ENCODE measurements around the gene ZNF710. TPM values are rescaled to one million over a fixed set of nuclear protein-coding genes. Genes with fewer than 3 reads are reported as not detected.

Gene ZNF710
- total and polyA plus RNA-seq, 2 of the 13 experiments (the other 11 are each of a cell fraction or from before 2014, with no cell fraction given), result 4.7 to 20.6 TPM

DNA sequence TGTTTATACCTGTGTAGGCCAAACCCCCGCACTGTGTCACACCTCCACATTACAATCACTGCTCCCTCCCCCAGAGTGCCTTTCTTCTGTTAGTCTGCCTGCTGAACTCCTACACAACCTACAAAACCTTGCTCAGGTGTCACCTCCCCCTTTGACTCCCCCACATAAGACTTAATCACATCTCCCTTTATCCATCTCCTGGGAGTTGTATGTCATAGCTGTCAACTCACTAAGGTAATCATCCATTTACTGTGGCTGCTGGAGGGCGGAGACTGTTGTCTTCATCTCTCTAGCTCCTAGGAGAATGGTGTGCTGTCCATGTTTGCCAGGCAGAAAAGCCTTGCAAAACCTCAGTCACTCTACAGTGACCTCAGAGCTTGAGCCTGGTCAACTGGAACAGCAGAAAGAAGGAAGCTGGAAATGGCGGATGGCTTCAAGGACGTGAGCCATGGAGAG, 43.8 kb downstream of the ZNF710 start:
- Histone ChIP-seq H4K20me1 (ENCODE audit: insufficient read depth, low read length) (0 out of 2 replicates have a peak, but pooled peaks cover 3% of the 10 kb centered on the region), H3K4me1 (ENCODE audit: insufficient read depth, low read length) (peaks cover 5% of the 10 kb centered on the region; the same call in 1 of the 2 replicates), H3K9ac (ENCODE audit: insufficient read depth, low read depth, low read length) (no peak overlapping the region), H3K27me3 (ENCODE audit: control insufficient read depth in 1 of 2, insufficient read depth in 2 of 2, low read length in 2 of 2) (no peaks in the 10 kb centered on the region), H2AFZ (ENCODE audit: low read length) (no peak overlapping the region), H3K79me2 (ENCODE audit: insufficient read depth, low read length) (peaks cover 4% of the 10 kb centered on the region), H3K4me3 (replicated peaks in 1 of 3; ENCODE audit: insufficient read depth in 1 of 3, low read depth in 2 of 3, low read length in 3 of 3) (no peak overlapping the region), H3K27ac (ENCODE audit: extremely low read length, insufficient read depth, low read length) (no peak overlapping the region), H3K4me2 (ENCODE audit: low read depth, low read length) (no peak overlapping the region), H3K9me3 (ENCODE audit: low read length) (no peaks in the 10 kb centered on the region), H3K36me3 (replicated peaks in 1 of 2; ENCODE audit: control insufficient read depth in 1 of 2, insufficient read depth in 2 of 2, low read length in 2 of 2) (peaks cover 2 to 3% of the 10 kb centered on the region in 2 experiments; a peak in 1 of 5 replicates)
- intact Hi-C loops (cut with micrococcal nuclease; ENCODE audit: unreplicated experiment) (no loop called here), in situ Hi-C loops (cut with HindIII; ENCODE audit: extremely low pct_ligation_motif_present, low pct_unique_long_range_greater_than_20kb) (no loop called here)
- ChIA-PET CTCF (ENCODE audit: low intra/inter-chr PET ratio, low total read pairs) (no interaction called here), POLR2A (interaction anchor here (1.6 kb wide), 1 partner anchor 40 kb away, joined by 4 read pairs; no protein-coding TSS in a partner anchor)
- DNase-seq (ENCODE audit: low spot score) (no peak), ATAC-seq (no peak), FAIRE-seq (no peak)
- TF ChIP-seq ZNF841 (CRISPR knock-in tag; IDR thresholded peaks at IDR 0.05; ENCODE audit: borderline replicate concordance) (no peak), HOXA9 (CRISPR knock-in tag; IDR thresholded peaks at IDR 0.05; ENCODE audit: borderline replicate concordance) (no peak), SATB2 (CRISPR knock-in tag; IDR thresholded peaks at IDR 0.05) (no peak), AHR (CRISPR knock-in tag; IDR thresholded peaks at IDR 0.05) (no peak), RFXANK (CRISPR knock-in tag; IDR thresholded peaks at IDR 0.05) (no peak), PHF21A (CRISPR knock-in tag; IDR thresholded peaks at IDR 0.05) (no peak), XBP1 (CRISPR knock-in tag; IDR thresholded peaks at IDR 0.05) (no peak), NR2F1 (CRISPR knock-in tag; IDR thresholded peaks at IDR 0.05) (no peak), HDAC6 (IDR thresholded peaks at IDR 0.05; ENCODE audit: low read depth, low read length) (no peak)
- TF ChIP-seq, protein P1, sequence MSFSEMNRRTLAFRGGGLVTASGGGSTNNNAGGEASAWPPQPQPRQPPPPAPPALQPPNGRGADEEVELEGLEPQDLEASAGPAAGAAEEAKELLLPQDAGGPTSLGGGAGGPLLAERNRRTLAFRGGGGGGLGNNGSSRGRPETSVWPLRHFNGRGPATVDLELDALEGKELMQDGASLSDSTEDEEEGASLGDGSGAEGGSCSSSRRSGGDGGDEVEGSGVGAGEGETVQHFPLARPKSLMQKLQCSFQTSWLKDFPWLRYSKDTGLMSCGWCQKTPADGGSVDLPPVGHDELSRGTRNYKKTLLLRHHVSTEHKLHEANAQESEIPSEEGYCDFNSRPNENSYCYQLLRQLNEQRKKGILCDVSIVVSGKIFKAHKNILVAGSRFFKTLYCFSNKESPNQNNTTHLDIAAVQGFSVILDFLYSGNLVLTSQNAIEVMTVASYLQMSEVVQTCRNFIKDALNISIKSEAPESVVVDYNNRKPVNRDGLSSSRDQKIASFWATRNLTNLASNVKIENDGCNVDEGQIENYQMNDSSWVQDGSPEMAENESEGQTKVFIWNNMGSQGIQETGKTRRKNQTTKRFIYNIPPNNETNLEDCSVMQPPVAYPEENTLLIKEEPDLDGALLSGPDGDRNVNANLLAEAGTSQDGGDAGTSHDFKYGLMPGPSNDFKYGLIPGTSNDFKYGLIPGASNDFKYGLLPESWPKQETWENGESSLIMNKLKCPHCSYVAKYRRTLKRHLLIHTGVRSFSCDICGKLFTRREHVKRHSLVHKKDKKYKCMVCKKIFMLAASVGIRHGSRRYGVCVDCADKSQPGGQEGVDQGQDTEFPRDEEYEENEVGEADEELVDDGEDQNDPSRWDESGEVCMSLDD (CRISPR knock-in tag; IDR thresholded peaks at IDR 0.05; ENCODE audit: borderline replicate concordance), result no peak
- WGBS (ENCODE audit: low lambda C conversion rate), result 95% methylated on average over 4 of the region's 4 CpGs
- no TSS peak for BruUV-seq (replicated peaks)

Measured in HepG2 (cell line).